Measurements from ENCODE around the gene ACTR8. TPM values are rescaled to one million over a fixed set of nuclear protein-coding genes. Genes with fewer than 3 reads are reported as not detected.

Gene ACTR8
- total and polyA plus RNA-seq, 10 donors = 10.5 to 33.7 (median 22.9) TPM

GRCh38 chr3:53865732-53866499 is 16.0 kb downstream of the ACTR8 start:
- no peak for DNase-seq
- H3K27me3 ChIP-seq (replicated peaks in 1 of 7) = no peaks in the 10 kb centered on the region
- no peaks in the 10 kb centered on the region for H3K9me3 ChIP-seq
- intact Hi-C loops (cut with DNase I; ENCODE audit: low total_unique reads) = no loop called here
- no peak for TF ChIP-seq POLR2A (IDR thresholded peaks at IDR 0.05)
- TF ChIP-seq, protein P1, sequence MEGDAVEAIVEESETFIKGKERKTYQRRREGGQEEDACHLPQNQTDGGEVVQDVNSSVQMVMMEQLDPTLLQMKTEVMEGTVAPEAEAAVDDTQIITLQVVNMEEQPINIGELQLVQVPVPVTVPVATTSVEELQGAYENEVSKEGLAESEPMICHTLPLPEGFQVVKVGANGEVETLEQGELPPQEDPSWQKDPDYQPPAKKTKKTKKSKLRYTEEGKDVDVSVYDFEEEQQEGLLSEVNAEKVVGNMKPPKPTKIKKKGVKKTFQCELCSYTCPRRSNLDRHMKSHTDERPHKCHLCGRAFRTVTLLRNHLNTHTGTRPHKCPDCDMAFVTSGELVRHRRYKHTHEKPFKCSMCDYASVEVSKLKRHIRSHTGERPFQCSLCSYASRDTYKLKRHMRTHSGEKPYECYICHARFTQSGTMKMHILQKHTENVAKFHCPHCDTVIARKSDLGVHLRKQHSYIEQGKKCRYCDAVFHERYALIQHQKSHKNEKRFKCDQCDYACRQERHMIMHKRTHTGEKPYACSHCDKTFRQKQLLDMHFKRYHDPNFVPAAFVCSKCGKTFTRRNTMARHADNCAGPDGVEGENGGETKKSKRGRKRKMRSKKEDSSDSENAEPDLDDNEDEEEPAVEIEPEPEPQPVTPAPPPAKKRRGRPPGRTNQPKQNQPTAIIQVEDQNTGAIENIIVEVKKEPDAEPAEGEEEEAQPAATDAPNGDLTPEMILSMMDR (IDR thresholded peaks at IDR 0.05 in 8 of 11, conservative IDR thresholded peaks at IDR 0.05 in 3 of 11) = no peak
- TF ChIP-seq POLR2AphosphoS5 (IDR thresholded peaks at IDR 0.05) = no peak
- H3K27ac ChIP-seq = no peak overlapping the region
- peaks cover 2 to 100% (median 83%) of the 10 kb centered on the region in 6 donors for H3K36me3 ChIP-seq
- WGBS, 5 donors = 90 to 95% (median 93%) methylated on average over 5 of the region's 5 CpGs
- no peaks in the 10 kb centered on the region for H3K4me1 ChIP-seq
- no peak overlapping the region for H3K4me3 ChIP-seq

DNA sequence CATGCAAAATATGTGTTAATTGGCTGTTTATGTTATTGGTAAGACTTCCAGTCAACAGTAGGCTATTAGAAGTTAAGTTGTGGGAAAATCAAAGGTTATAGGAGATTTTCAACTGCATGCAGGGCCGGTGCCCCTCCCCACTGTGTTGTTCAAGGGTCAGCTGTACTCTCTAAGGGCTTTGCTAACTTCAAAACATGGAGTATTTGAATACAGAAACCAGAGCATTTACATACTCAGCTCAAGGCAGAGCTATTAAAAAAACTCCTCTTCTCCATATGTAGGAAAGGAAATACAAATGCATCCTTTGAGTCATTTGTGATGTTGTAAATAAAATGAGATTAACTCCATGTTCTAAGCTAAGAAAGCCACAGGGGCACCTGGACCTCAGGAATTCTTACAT is 18.8 kb downstream of the ACTR8 start:
- intact Hi-C loops (cut with DNase I; ENCODE audit: low total_unique reads) = no loop called here
- no peak overlapping the region for H3K4me3 ChIP-seq
- H3K27me3 ChIP-seq (replicated peaks in 1 of 7) = no peaks in the 10 kb centered on the region
- no peak overlapping the region for H3K27ac ChIP-seq
- H3K4me1 ChIP-seq = no peaks in the 10 kb centered on the region
- H3K9me3 ChIP-seq = no peaks in the 10 kb centered on the region
- peaks cover 0 to 100% (median 61%) of the 10 kb centered on the region in 6 donors for H3K36me3 ChIP-seq
- WGBS, 5 donors = 75 to 90% (median 83%) methylated on average over 1 of the region's 1 CpG
- no peak for TF ChIP-seq POLR2AphosphoS5 (IDR thresholded peaks at IDR 0.05)
- TF ChIP-seq, protein P1 (IDR thresholded peaks at IDR 0.05 in 8 of 11, conservative IDR thresholded peaks at IDR 0.05 in 3 of 11) = no peak
- no peak for TF ChIP-seq POLR2A (IDR thresholded peaks at IDR 0.05)
- no peak for DNase-seq

DNA sequence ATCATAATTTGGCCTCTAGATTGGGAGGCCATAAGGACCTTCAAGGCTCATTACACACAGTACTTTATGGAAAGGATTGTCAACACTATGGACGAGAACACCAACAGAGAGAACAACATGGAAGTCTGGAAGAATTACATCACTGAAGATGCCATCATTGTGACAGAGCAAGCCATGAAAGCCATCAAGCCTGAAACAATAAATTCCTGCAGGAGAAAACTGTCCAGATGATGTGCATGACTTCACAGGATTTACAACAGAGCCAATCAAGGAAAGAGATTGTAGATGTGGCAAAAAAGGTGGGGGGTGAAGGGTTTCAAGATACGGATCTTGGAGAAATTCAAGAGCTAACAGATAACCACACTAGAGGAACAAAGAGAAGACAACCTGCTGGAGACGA is 19.7 kb downstream of the ACTR8 start:
- Histone ChIP-seq H3K27me3 (replicated peaks in 1 of 7) (no peaks in the 10 kb centered on the region), H3K9me3 (no peaks in the 10 kb centered on the region), H3K36me3 (peaks cover 0 to 91% (median 52%) of the 10 kb centered on the region in 6 donors), H3K4me1 (peaks cover 0 to 1% (median 0%) of the 10 kb centered on the region in 6 donors), H3K4me3 (no peak overlapping the region), H3K27ac (no peak overlapping the region)
- no peak for TF ChIP-seq POLR2A (IDR thresholded peaks at IDR 0.05)
- no peak for TF ChIP-seq POLR2AphosphoS5 (IDR thresholded peaks at IDR 0.05)
- TF ChIP-seq, protein P1 (IDR thresholded peaks at IDR 0.05 in 8 of 11, conservative IDR thresholded peaks at IDR 0.05 in 3 of 11) = no peak
- intact Hi-C loops (cut with DNase I; ENCODE audit: low total_unique reads) = no loop called here
- 90 to 98% (median 96%) methylated on average over 3 of the region's 3 CpGs for WGBS, 5 donors
- no peak for DNase-seq

DNA sequence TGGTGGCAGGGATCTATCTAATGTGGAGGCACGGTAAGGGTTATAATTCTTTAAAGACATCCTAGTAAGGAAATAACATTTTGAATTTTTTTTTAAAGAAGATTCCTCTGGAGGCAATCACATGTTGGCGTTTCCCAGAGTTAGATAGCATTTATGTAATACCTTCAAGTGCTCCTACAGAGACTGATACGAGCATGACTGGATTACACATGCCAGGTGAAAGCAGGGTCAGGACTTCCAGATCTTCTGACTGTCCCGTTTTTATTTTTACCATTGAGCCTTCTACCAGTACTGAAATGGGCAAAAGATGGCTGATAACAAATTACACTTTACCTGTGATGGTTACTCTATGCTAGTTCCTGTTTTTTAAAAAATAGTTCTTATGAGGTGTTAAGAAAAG is 21.8 kb downstream of the ACTR8 start:
- Histone ChIP-seq H3K36me3 (peaks cover 0 to 71% (median 40%) of the 10 kb centered on the region in 6 donors), H3K4me1 (peaks cover 0 to 6% (median 0%) of the 10 kb centered on the region in 6 donors), H3K4me3 (no peak overlapping the region), H3K9me3 (no peaks in the 10 kb centered on the region), H3K27ac (no peak overlapping the region), H3K27me3 (replicated peaks in 1 of 7) (no peaks in the 10 kb centered on the region)
- no peak for DNase-seq
- intact Hi-C loops (cut with DNase I; ENCODE audit: low total_unique reads) = no loop called here
- TF ChIP-seq POLR2A (IDR thresholded peaks at IDR 0.05) = no peak
- TF ChIP-seq, protein P1 (IDR thresholded peaks at IDR 0.05 in 8 of 11, conservative IDR thresholded peaks at IDR 0.05 in 3 of 11) = no peak
- no peak for TF ChIP-seq POLR2AphosphoS5 (IDR thresholded peaks at IDR 0.05)
- WGBS, 5 donors = 77 to 95% (median 91%) methylated on average over 4 of the region's 4 CpGs

All from spleen (tissue), 11 donors.